ENCODE data around the gene TRPM3.

DNA sequence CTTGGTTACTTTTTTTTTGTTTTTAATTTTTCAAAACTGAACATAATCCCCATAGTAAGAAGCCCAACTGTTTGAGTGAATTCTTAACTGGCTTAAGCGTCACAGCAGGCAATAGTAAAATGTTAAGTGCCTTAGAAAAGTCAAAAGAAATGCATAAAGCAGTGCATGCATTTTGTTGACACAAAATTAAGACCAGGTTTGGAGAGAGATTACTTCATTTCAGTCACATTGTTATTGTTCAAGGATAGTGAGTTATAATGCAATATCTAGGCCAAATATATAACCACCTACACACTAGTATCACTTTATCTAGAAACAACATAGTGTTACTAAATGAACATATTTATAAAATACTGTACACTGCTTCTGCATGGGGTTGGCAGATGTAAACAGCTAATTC, 590.1 kb downstream of the TRPM3 start:
- TF ChIP-seq SUZ12 (IDR thresholded peaks at IDR 0.05; ENCODE audit: extremely low read depth, insufficient read depth, insufficient read length) (no peak), ZNF274 (IDR thresholded peaks at IDR 0.05; ENCODE audit: low read depth, low read length) (no peak), YY1 (IDR thresholded peaks at IDR 0.05; ENCODE audit: insufficient read depth, insufficient read length) (no peak)

Data from NT2/D1 (cell line).